SH-SY5Y (cell line): Measurements from ENCODE around the gene NBEA.

Experiments used
- GATA2 ChIP-seq: IDR thresholded peaks from 2 replicates; pipeline ENCODE4 v1.6.1; 2011; ENCODE audit warnings: mild to moderate bottlenecking, low read depth, low read length
- GATA3 ChIP-seq: IDR thresholded peaks from 2 replicates; pipeline ENCODE4 v1.6.1; 2011; ENCODE audit warnings: low read depth, mild to moderate bottlenecking, low read length, moderate library complexity

GRCh38 chr13:34951528-34951927 lies 9.5 kb downstream of the NBEA start:
- no peak for TF ChIP-seq GATA2
- TF ChIP-seq GATA3 = no peak
